Measurements from ENCODE around the gene GNG2. TPM values are rescaled to one million over a fixed set of nuclear protein-coding genes. Genes with fewer than 3 reads are reported as not detected.

GNG2 gene
- total RNA-seq, 2 donors from 2014 or later, result 6.2 to 6.6 TPM

GRCh38 chr14:52007637-52008036 is 147.2 kb downstream of the GNG2 start:
- whole genome bisulfite sequencing, 2 donors, result 58 to 94% methylated on average over 1 of the region's 1 CpG
- DNase-seq, result no peak
- Histone ChIP-seq H3K9me3 (no peaks in the 10 kb centered on the region), H3K4me3 (no peak overlapping the region), H3K4me1 (peaks cover 22% of the 10 kb centered on the region), H3K27ac (no peak overlapping the region), H3K27me3 (no peaks in the 10 kb centered on the region), H3K36me3 (replicated peaks in 1 of 2; ENCODE audit: insufficient read depth in 1 of 2, low read depth in 2 of 2) (peaks cover 0 to 17% of the 10 kb centered on the region in 2 donors)
- TF ChIP-seq POLR2A (IDR thresholded peaks at IDR 0.05), result no peak
- TF ChIP-seq, protein P1, sequence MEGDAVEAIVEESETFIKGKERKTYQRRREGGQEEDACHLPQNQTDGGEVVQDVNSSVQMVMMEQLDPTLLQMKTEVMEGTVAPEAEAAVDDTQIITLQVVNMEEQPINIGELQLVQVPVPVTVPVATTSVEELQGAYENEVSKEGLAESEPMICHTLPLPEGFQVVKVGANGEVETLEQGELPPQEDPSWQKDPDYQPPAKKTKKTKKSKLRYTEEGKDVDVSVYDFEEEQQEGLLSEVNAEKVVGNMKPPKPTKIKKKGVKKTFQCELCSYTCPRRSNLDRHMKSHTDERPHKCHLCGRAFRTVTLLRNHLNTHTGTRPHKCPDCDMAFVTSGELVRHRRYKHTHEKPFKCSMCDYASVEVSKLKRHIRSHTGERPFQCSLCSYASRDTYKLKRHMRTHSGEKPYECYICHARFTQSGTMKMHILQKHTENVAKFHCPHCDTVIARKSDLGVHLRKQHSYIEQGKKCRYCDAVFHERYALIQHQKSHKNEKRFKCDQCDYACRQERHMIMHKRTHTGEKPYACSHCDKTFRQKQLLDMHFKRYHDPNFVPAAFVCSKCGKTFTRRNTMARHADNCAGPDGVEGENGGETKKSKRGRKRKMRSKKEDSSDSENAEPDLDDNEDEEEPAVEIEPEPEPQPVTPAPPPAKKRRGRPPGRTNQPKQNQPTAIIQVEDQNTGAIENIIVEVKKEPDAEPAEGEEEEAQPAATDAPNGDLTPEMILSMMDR (IDR thresholded peaks at IDR 0.05), result no peak
- intact Hi-C loops (cut with DNase I), result no loop called here
- no peak for ATAC-seq

DNA sequence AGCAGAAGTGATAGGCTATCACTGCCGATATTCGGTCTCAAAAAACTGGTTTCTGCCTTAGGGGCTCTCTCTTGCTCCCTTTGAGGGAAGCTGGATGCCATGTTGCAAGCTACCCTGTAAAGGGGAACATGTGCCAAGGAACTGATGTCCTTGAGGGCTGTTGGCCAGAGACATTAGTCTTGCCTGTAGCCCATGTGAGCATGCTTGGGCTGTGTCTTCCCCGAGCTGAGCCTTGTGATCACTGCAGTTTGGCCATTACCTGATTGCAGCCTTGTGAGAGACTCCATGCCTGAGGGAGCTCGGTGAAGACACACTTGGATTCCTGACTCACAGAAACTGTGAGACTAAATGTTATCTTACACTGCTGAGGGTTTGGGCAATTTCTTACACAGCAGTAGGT is 147.7 kb downstream of the GNG2 start:
- TF ChIP-seq POLR2A (IDR thresholded peaks at IDR 0.05), result no peak
- TF ChIP-seq, protein P1 (IDR thresholded peaks at IDR 0.05), result no peak
- H3K4me1 ChIP-seq, result peaks cover 17% of the 10 kb centered on the region
- ATAC-seq (no peak), DNase-seq (no peak)
- H3K27me3 ChIP-seq, result no peaks in the 10 kb centered on the region
- 92 to 100% methylated on average over 3 to 4 of the region's 4 CpGs for WGBS, 2 donors
- intact Hi-C loops (cut with DNase I), result no loop called here
- no peaks in the 10 kb centered on the region for H3K9me3 ChIP-seq
- H3K27ac ChIP-seq, result no peak overlapping the region
- H3K4me3 ChIP-seq, result no peak overlapping the region
- peaks cover 0 to 17% of the 10 kb centered on the region in 2 donors for H3K36me3 ChIP-seq (replicated peaks in 1 of 2; ENCODE audit: insufficient read depth in 1 of 2, low read depth in 2 of 2)

GRCh38 chr14:52010173-52010693 is 149.8 kb downstream of the GNG2 start:
- H3K36me3 ChIP-seq (replicated peaks in 1 of 2; ENCODE audit: insufficient read depth in 1 of 2, low read depth in 2 of 2), result peaks cover 0 to 15% of the 10 kb centered on the region in 2 donors

DNA sequence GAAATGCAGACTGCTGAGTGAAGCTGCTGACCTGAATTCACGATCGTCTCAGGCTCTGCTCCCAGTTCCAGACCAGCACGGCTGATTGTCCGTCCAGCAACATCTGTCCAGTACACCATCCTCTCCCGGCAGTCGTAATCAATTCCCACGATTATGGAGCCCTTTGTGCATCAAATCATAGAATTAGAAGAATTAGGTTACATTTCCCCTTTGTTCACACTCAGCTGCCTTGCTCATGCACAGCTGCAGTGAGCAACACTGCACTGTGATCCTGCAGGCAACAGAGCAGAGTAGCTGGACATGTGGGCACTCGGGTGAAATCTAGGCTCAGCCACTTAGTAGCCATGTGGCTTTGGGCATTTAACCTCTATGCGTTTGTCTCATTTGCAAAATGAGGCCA is 151.1 kb downstream of the GNG2 start:
- H3K9me3 ChIP-seq, result no peaks in the 10 kb centered on the region
- TF ChIP-seq, protein P1 (IDR thresholded peaks at IDR 0.05), result no peak
- no peak for TF ChIP-seq POLR2A (IDR thresholded peaks at IDR 0.05)
- H3K36me3 ChIP-seq (replicated peaks in 1 of 2; ENCODE audit: insufficient read depth in 1 of 2, low read depth in 2 of 2), result peaks cover 0 to 11% of the 10 kb centered on the region in 2 donors
- ATAC-seq (no peak), DNase-seq (no peak)
- no peak overlapping the region for H3K4me3 ChIP-seq
- no peak overlapping the region for H3K27ac ChIP-seq
- peaks cover 6% of the 10 kb centered on the region for H3K4me1 ChIP-seq
- WGBS, 2 donors, result 87 to 89% methylated on average over 9 of the region's 9 CpGs
- H3K27me3 ChIP-seq, result no peaks in the 10 kb centered on the region
- intact Hi-C loops (cut with DNase I), result no loop called here

More at GRCh38 chr14:52010173-52010693, 149.8 kb downstream of the GNG2 start:
- peaks cover 6% of the 10 kb centered on the region for H3K4me1 ChIP-seq
- no peak overlapping the region for H3K27ac ChIP-seq
- 85 to 86% methylated on average over 3 of the region's 3 CpGs for WGBS, 2 donors
- no peak for ATAC-seq
- no peaks in the 10 kb centered on the region for H3K27me3 ChIP-seq
- intact Hi-C loops (cut with DNase I), result no loop called here
- no peak for TF ChIP-seq POLR2A (IDR thresholded peaks at IDR 0.05)
- TF ChIP-seq, protein P1 (IDR thresholded peaks at IDR 0.05), result no peak
- H3K9me3 ChIP-seq, result no peaks in the 10 kb centered on the region
- no peak for DNase-seq
- H3K4me3 ChIP-seq, result no peak overlapping the region

- H3K4me1 ChIP-seq, result peaks cover 6% of the 10 kb centered on the region
- TF ChIP-seq, protein P1 (IDR thresholded peaks at IDR 0.05), result no peak
- no peak for TF ChIP-seq POLR2A (IDR thresholded peaks at IDR 0.05)
- DNase-seq, result peak; percentile 34 to 63 (median 58)
- ATAC-seq, result peak; percentile 72
- intact Hi-C loops (cut with DNase I), result no loop called here
- WGBS, 2 donors, result 32 to 38% methylated on average over 4 of the region's 4 CpGs
- H3K27me3 ChIP-seq, result no peaks in the 10 kb centered on the region
- peaks cover 0 to 8% of the 10 kb centered on the region in 2 donors for H3K36me3 ChIP-seq (replicated peaks in 1 of 2; ENCODE audit: insufficient read depth in 1 of 2, low read depth in 2 of 2)
- H3K9me3 ChIP-seq, result no peaks in the 10 kb centered on the region
- no peak overlapping the region for H3K27ac ChIP-seq
- H3K4me3 ChIP-seq, result no peak overlapping the region
Measured at GRCh38 chr14:52012635-52013034, 152.2 kb downstream of the GNG2 start.

Data from body of pancreas (tissue), 4 donors.